ENCODE measurements around the gene SGK1.

Gene SGK1

DNA sequence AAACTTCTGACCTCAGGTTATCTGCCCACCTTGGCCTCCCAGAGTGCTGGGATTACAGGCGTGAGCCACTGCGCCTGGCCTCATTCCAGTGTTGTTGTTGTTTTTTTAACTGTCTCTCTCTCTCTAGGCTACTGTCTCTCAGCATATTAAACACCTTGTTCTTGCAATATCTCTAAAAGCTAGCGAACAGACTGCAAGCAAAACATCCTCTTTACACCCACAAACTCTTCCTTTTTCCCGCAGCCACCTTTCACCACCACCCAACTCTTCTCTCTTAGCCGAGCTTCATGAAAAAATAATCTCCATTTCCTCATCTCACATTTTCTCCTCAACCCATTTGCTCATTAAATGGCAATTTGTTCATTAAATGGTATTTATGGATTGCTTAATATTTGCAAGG lies 45.5 kb downstream of the SGK1 start:
- DNase-seq, result no peak
- TF ChIP-seq, protein P1, sequence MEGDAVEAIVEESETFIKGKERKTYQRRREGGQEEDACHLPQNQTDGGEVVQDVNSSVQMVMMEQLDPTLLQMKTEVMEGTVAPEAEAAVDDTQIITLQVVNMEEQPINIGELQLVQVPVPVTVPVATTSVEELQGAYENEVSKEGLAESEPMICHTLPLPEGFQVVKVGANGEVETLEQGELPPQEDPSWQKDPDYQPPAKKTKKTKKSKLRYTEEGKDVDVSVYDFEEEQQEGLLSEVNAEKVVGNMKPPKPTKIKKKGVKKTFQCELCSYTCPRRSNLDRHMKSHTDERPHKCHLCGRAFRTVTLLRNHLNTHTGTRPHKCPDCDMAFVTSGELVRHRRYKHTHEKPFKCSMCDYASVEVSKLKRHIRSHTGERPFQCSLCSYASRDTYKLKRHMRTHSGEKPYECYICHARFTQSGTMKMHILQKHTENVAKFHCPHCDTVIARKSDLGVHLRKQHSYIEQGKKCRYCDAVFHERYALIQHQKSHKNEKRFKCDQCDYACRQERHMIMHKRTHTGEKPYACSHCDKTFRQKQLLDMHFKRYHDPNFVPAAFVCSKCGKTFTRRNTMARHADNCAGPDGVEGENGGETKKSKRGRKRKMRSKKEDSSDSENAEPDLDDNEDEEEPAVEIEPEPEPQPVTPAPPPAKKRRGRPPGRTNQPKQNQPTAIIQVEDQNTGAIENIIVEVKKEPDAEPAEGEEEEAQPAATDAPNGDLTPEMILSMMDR (IDR thresholded peaks at IDR 0.05), result no peak
- H3K9me3 ChIP-seq, result no peaks in the 10 kb centered on the region
- no peaks in the 10 kb centered on the region for H3K27me3 ChIP-seq
- no peak overlapping the region for H3K4me3 ChIP-seq
- no peak overlapping the region for H3K27ac ChIP-seq
- intact Hi-C loops (cut with DNase I; ENCODE audit: low total_unique reads), result no loop called here
- no peaks in the 10 kb centered on the region for H3K36me3 ChIP-seq
- H3K4me1 ChIP-seq, result no peaks in the 10 kb centered on the region

DNA sequence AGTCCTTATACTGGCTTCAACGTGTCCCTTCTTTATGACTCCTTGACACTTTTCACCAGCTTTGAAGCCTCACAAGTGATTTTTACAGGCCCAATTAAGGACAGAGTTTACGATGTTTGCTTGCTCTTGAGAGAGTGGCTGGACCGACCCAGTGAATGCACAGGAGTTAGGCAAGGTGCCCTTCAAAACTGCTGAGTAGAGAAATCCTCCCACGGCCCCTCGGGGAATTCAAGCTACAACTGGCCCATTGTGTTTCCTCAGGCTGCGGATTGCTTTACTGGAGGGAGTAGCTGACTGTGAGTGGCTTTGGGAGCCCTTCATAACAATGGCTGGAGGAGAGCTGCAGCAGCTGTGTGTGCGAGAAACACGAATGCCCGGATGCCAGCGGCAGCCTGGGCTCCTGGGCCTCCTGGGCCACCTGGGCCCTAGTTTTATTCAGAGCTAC lies 50.0 kb downstream of the SGK1 start:
- Histone ChIP-seq H3K27me3 (no peaks in the 10 kb centered on the region), H3K9me3 (no peaks in the 10 kb centered on the region), H3K27ac (no peak overlapping the region), H3K4me1 (no peaks in the 10 kb centered on the region), H3K4me3 (no peak overlapping the region), H3K36me3 (no peaks in the 10 kb centered on the region)
- DNase-seq, result no peak
- intact Hi-C loops (cut with DNase I; ENCODE audit: low total_unique reads), result no loop called here
- TF ChIP-seq, protein P1 (IDR thresholded peaks at IDR 0.05), result no peak

DNA sequence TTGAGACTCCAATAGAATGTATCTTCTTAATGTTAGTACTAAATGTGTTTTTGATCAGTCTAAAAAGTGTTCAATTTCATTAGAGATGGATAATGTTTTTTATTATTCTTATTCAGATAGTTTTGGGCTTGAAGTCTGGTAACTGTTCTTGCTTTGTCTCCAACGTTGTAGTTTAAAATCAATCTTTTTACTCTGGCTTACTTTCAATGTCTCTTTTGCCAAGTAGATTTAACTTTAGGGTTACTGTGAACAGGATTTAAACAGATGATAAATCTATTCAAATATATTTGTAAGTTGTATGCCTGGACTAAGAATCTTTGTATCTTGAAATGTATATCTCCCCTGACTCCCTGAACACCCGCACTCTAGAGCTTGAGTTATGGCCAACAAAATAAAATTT lies 51.1 kb downstream of the SGK1 start:
- Histone ChIP-seq H3K27ac (no peak overlapping the region), H3K9me3 (no peaks in the 10 kb centered on the region), H3K4me3 (no peak overlapping the region), H3K36me3 (no peaks in the 10 kb centered on the region), H3K27me3 (no peaks in the 10 kb centered on the region), H3K4me1 (no peaks in the 10 kb centered on the region)
- TF ChIP-seq, protein P1 (IDR thresholded peaks at IDR 0.05), result no peak
- intact Hi-C loops (cut with DNase I; ENCODE audit: low total_unique reads), result no loop called here
- no peak for DNase-seq

DNA sequence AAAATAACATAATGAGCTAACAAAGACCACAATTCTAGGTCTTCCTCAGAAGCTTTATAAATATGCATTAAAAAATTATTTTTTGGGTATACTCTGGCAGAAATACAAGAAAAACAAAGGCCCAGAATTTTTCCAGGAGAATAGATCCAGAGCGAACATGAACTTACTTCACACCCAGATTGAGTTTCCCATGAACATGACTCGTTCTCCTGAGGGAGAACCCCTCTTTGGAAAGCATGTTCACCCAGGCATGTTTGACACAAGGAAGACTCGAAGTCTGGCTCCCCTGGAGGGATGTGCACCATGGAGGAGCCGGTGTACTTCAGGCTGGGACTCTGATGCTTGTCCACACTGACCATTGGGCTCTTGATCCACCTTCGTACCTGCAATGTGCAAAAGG lies 56.1 kb downstream of the SGK1 start:
- no peak overlapping the region for H3K27ac ChIP-seq
- H3K36me3 ChIP-seq, result no peaks in the 10 kb centered on the region
- intact Hi-C loops (cut with DNase I; ENCODE audit: low total_unique reads), result no loop called here
- no peaks in the 10 kb centered on the region for H3K27me3 ChIP-seq
- H3K4me1 ChIP-seq, result no peaks in the 10 kb centered on the region
- no peak overlapping the region for H3K4me3 ChIP-seq
- H3K9me3 ChIP-seq, result no peaks in the 10 kb centered on the region
- no peak for DNase-seq
- TF ChIP-seq, protein P1 (IDR thresholded peaks at IDR 0.05), result no peak

DNA sequence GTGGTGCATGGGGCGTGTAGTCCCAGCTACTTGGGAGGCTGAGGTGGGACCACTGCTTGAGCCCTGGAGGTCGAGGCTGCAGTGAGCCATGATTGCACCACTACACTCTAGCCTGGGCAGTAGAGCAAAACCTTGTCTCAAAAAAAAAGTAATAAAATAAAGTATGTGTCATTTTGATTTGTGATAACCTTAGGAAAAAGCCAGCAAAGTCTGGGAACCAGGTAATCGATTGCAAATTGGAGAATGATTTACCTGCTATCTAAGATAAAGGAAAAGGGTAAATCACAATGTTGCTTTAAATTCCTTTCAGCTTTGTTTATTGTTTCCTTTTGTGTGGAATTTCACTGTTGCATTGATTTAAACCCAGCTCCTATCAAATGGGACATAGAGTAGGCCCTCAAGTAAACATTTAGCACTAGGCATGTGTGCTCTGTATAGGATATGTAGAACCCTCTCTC lies 59.0 kb downstream of the SGK1 start:
- no peaks in the 10 kb centered on the region for H3K27me3 ChIP-seq
- H3K4me3 ChIP-seq, result no peak overlapping the region
- no peaks in the 10 kb centered on the region for H3K36me3 ChIP-seq
- DNase-seq, result no peak
- intact Hi-C loops (cut with DNase I; ENCODE audit: low total_unique reads), result no loop called here
- no peaks in the 10 kb centered on the region for H3K4me1 ChIP-seq
- no peak overlapping the region for H3K27ac ChIP-seq
- H3K9me3 ChIP-seq, result no peaks in the 10 kb centered on the region
- TF ChIP-seq, protein P1 (IDR thresholded peaks at IDR 0.05), result no peak

DNA sequence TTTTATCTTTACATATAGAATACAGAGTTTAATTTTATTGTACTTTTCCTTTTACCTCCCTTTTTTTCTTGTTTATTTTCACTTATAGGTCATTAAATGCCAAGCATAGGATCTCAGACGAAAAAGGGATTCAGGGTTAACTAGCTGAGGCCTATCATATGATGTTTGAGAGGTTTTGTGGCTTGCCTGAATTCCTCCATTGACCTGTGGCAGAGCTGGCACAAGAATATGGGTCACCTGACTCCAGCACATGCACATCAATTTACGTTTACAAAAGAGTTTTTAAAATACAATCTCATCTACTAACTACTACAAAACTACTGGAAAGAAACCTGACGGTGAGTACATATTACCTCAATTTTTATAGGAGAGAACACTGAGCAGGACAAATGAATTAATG lies 60.4 kb downstream of the SGK1 start:
- H3K4me1 ChIP-seq, result no peaks in the 10 kb centered on the region
- TF ChIP-seq, protein P1 (IDR thresholded peaks at IDR 0.05), result no peak
- H3K4me3 ChIP-seq, result no peak overlapping the region
- intact Hi-C loops (cut with DNase I; ENCODE audit: low total_unique reads), result no loop called here
- H3K27me3 ChIP-seq, result no peaks in the 10 kb centered on the region
- H3K36me3 ChIP-seq, result no peaks in the 10 kb centered on the region
- no peak for DNase-seq
- H3K27ac ChIP-seq, result no peak overlapping the region
- no peaks in the 10 kb centered on the region for H3K9me3 ChIP-seq
